AG08395 (cell line): ENCODE results near the gene PTPRD.

Experiments
- DNase-seq: peaks from one replicate; pipeline ENCODE4 v3.0.0; 2012; ENCODE audit warnings: mixed read lengths, low spot score

PTPRD gene

GRCh38 chr9:8860925-8861324, 1751.9 kb downstream of the PTPRD start:
- DNase-seq = no peak

- DNase-seq = no peak
Observed at GRCh38 chr9:8860086-8860485, 1752.7 kb downstream of the PTPRD start.

- no peak for DNase-seq
Observed at GRCh38 chr9:8859416-8859815, 1753.4 kb downstream of the PTPRD start.

GRCh38 chr9:8858596-8859161, 1754.1 kb downstream of the PTPRD start:
- DNase-seq = no peak

GRCh38 chr9:8857926-8858595, 1754.7 kb downstream of the PTPRD start:
- DNase-seq = no peak

- DNase-seq = no peak
Observed at GRCh38 chr9:8857068-8857925, 1755.5 kb downstream of the PTPRD start.

- DNase-seq = no peak
Observed at GRCh38 chr9:8856396-8857067, 1756.3 kb downstream of the PTPRD start.

- no peak for DNase-seq
Observed at GRCh38 chr9:8855046-8855445, 1757.8 kb downstream of the PTPRD start.

GRCh38 chr9:8852301-8852864, 1760.4 kb downstream of the PTPRD start:
- no peak for DNase-seq

GRCh38 chr9:8850914-8851313, 1761.9 kb downstream of the PTPRD start:
- no peak for DNase-seq

- DNase-seq = no peak
Observed at GRCh38 chr9:8845808-8846207, 1767.0 kb downstream of the PTPRD start.

GRCh38 chr9:8845376-8845775, 1767.4 kb downstream of the PTPRD start:
- DNase-seq = no peak

- no peak for DNase-seq
Observed at GRCh38 chr9:8844549-8844948, 1768.3 kb downstream of the PTPRD start.

GRCh38 chr9:8842402-8843193, 1770.2 kb downstream of the PTPRD start:
- no peak for DNase-seq

- DNase-seq = no peak
Observed at GRCh38 chr9:8838136-8838535, 1774.7 kb downstream of the PTPRD start.

GRCh38 chr9:8835291-8835690, 1777.5 kb downstream of the PTPRD start:
- DNase-seq = no peak

GRCh38 chr9:8832955-8833354, 1779.8 kb downstream of the PTPRD start:
- no peak for DNase-seq

GRCh38 chr9:8832386-8832785, 1780.4 kb downstream of the PTPRD start:
- no peak for DNase-seq

- no peak for DNase-seq
Observed at GRCh38 chr9:8831568-8831967, 1781.2 kb downstream of the PTPRD start.

GRCh38 chr9:8826281-8826680, 1786.5 kb downstream of the PTPRD start:
- no peak for DNase-seq

- DNase-seq = no peak
Observed at GRCh38 chr9:8825585-8826147, 1787.1 kb downstream of the PTPRD start.
